ENCODE data around the gene FUT3.
"Not testable (repeated sequence)": the region's sequence is repeated elsewhere in the genome, so short reads cannot be mapped to it uniquely, and the experiment has no call there.

Gene FUT3

DNA sequence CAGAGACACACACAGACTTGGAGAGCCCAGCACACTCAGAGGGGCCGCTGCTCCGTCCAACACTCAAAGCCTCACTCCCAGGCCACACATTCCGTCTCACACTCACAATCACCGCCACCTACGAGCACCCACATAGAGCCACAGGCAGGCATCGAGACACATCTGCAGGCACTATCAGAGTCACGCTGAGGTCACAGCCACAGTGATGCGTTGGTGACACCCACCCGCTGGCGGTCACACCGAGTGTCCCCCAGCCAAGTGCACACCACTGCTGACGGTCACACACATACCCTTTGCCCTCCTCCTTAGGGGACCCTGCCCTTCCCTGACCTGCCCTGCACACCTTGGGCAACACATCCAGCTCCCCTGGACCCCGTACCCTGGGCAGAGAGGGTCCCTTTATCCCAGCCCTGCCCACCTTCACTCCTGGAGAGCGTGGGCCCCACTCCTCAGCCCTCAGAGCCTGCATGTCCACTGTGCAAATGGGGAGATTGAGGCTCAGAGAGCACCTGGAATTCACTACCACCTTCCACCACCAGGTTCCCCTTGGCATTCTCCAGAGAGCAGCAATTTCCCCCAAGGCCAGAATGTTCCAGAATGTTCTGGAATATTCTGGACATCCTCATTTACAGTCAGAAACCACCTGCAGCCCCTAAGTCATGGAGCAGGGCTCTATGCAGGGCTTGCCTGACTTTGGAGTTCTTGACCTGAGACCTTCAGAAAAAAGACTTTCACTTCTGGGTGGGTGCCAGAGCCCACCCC is 13.7 kb upstream of the FUT3 start:
- H3K27ac ChIP-seq (ENCODE audit: insufficient read depth, low read depth, low read length, poor library complexity, severe bottlenecking) = no peak overlapping the region
- H3K9me3 ChIP-seq (ENCODE audit: control insufficient read depth, low read length) = no peaks in the 10 kb centered on the region
- H3K27me3 ChIP-seq (ENCODE audit: control insufficient read depth, insufficient read depth, low read length, poor library complexity, severe bottlenecking) = no peaks in the 10 kb centered on the region
- no peak overlapping the region for H3K4me3 ChIP-seq (ENCODE audit: insufficient read depth, low read depth, low read length)
- H3K36me3 ChIP-seq (ENCODE audit: control insufficient read depth, insufficient read depth, low read length) = no peaks in the 10 kb centered on the region
- H3K4me1 ChIP-seq (ENCODE audit: control insufficient read depth, insufficient read depth, low read length) = no peaks in the 10 kb centered on the region
- 93% methylated on average over 14 of the region's 14 CpGs for WGBS, 2 experiments

DNA sequence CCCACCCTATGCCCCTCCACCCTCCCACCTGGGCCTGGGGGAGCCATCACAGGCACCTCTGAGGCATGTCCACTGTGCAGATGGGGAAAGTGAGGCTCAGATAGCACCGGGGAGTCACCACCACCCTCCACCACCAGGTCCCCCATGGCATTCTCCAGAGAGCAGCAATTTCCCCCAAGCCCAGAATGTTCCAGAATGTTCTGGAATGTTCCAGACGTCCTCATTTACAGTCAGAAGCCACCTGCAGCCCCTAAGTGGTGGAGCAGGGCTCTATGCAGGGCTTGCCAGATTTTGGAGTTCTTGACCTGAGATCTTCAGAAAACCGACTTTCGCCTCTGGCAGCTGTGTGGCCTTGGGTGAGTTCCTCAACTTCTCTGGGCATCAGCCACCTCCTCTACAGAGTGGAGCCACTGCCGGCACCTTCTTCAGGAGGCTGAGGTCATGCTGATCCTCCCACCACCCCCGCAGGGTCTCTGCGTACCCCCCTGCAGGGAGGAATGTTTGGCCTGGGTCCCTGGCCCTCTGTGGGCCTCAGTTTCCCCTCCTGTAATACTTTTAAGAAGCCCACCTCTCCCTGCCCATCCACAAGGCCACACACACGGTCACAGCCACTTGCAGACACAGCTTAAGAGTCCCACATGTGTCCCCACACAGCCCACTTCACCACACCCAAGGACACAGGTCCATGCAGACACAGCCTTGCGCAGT is 12.9 kb upstream of the FUT3 start:
- Histone ChIP-seq H3K27ac (ENCODE audit: insufficient read depth, low read depth, low read length, poor library complexity, severe bottlenecking) (no peak overlapping the region), H3K4me3 (ENCODE audit: insufficient read depth, low read depth, low read length) (no peak overlapping the region), H3K36me3 (ENCODE audit: control insufficient read depth, insufficient read depth, low read length) (no peaks in the 10 kb centered on the region), H3K27me3 (ENCODE audit: control insufficient read depth, insufficient read depth, low read length, poor library complexity, severe bottlenecking) (no peaks in the 10 kb centered on the region), H3K9me3 (ENCODE audit: control insufficient read depth, low read length) (no peaks in the 10 kb centered on the region), H3K4me1 (ENCODE audit: control insufficient read depth, insufficient read depth, low read length) (no peaks in the 10 kb centered on the region)
- WGBS, 2 experiments = 90 to 91% methylated on average over 9 of the region's 9 CpGs

DNA sequence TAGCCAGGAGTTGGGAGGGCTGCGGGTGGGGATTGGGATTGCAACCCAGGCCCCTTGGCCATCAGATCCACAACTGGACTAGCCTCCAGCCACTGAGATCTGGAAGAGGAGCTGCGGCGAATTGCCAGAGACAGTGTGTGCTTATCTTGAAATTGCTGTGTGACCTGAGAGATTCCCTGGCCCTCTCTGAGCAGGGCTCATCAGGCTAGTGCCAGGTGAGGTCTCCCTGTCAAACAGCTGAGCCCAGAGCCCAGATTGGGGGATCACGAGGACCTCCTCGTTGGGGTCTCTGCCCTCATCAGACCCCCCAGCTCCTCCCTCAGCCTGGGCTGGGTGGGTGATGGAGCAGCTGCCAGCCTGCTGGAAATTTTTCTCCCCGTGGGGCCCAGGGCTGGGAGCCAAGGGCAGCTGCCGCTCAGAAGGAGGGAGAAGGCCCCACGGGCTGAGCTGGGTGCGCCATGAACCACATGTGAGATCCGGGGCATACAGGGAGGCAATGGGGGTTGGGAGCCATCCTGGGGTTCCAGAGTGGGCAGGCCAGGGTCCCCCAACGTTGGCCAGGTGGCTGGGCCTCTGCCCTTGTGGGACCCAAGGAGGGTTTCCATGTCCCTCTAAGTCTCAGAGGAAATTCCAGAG is 11.9 kb upstream of the FUT3 start:
- Histone ChIP-seq H3K27me3 (ENCODE audit: control insufficient read depth, insufficient read depth, low read length, poor library complexity, severe bottlenecking) (no peaks in the 10 kb centered on the region), H3K4me3 (ENCODE audit: insufficient read depth, low read depth, low read length) (no peak overlapping the region), H3K9me3 (ENCODE audit: control insufficient read depth, low read length) (no peaks in the 10 kb centered on the region), H3K36me3 (ENCODE audit: control insufficient read depth, insufficient read depth, low read length) (no peaks in the 10 kb centered on the region), H3K27ac (ENCODE audit: insufficient read depth, low read depth, low read length, poor library complexity, severe bottlenecking) (no peak overlapping the region), H3K4me1 (ENCODE audit: control insufficient read depth, insufficient read depth, low read length) (no peaks in the 10 kb centered on the region)
- 88 to 91% methylated on average over 11 of the region's 11 CpGs for WGBS, 2 experiments

DNA sequence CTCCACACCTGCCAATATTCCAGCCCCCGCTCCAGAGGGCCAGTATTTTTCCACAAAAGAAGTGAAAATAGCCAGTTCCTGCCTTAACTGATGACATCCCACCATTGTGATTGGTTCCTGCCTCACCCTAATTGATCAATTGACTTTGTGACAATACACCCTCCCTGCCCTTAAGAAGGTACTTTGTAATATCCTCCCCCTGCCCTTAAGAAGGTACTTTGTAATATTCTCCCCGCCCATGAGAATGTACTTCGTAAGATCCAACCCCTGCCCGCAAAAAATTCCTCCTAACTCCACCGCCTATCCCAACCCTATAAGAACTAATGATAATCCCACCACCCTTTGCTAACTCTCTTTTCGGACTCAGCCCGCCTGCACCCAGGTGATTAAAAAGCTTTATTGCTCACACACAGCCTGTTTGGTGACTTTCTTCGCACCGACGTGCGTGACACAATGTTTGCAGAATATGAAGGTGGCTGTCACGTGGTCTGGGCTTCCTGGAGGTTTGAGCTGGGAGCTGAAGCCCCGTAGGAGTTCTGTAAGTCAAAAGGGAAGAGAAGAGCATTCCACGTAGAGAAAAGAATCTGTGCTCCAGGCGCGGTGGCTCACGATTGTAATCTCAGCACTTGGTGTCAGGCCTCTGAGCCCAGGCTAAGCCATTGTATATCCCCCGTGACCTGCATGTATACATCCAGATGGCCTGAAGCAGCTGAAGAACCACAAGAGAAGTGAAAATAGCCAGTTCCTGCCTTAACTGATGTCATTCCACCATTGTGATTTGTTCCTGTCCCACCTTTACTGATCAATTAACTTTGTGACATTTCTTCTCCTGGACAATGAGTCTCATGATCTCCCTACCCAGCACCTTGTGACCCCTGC is 6.2 kb upstream of the FUT3 start:
- Histone ChIP-seq H3K4me3 (ENCODE audit: insufficient read depth, low read depth, low read length) (no peak overlapping the region), H3K9me3 (ENCODE audit: control insufficient read depth, low read length) (no peaks in the 10 kb centered on the region), H3K4me1 (ENCODE audit: control insufficient read depth, insufficient read depth, low read length) (peaks cover 4% of the 10 kb centered on the region), H3K27me3 (ENCODE audit: control insufficient read depth, insufficient read depth, low read length, poor library complexity, severe bottlenecking) (no peaks in the 10 kb centered on the region), H3K36me3 (ENCODE audit: control insufficient read depth, insufficient read depth, low read length) (no peaks in the 10 kb centered on the region), H3K27ac (ENCODE audit: insufficient read depth, low read depth, low read length, poor library complexity, severe bottlenecking) (no peak overlapping the region)
- WGBS, 2 experiments = 91 to 92% methylated on average over 18 of the region's 18 CpGs

DNA sequence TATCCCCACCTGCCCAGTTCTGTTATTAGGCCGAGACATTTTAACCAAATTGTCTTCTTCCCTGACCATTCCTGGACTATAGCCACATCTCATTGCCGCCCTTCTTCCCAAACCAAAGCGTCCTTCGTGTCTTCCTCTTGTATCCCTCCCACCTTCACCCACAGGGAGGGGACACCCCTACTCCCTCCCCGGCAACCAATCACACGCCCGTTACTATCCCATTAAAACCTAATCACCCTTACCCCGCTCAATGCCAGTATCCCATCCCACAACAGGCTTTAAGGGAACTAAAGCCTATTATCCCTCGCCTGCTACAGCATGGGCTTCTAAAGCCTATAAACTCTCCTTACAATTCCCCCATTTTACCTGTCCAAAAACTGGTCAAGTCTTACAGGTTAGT is 3.9 kb upstream of the FUT3 start:
- not testable (repeated sequence) for H3K4me1 ChIP-seq (ENCODE audit: control insufficient read depth, insufficient read depth, low read length); H3K4me3 ChIP-seq (ENCODE audit: insufficient read depth, low read depth, low read length); H3K27ac ChIP-seq (ENCODE audit: insufficient read depth, low read depth, low read length, poor library complexity, severe bottlenecking); H3K27me3 ChIP-seq (ENCODE audit: control insufficient read depth, insufficient read depth, low read length, poor library complexity, severe bottlenecking); H3K9me3 ChIP-seq (ENCODE audit: control insufficient read depth, low read length); H3K36me3 ChIP-seq (ENCODE audit: control insufficient read depth, insufficient read depth, low read length)
- 75 to 82% methylated on average over 9 of the region's 9 CpGs for WGBS, 2 experiments

DNA sequence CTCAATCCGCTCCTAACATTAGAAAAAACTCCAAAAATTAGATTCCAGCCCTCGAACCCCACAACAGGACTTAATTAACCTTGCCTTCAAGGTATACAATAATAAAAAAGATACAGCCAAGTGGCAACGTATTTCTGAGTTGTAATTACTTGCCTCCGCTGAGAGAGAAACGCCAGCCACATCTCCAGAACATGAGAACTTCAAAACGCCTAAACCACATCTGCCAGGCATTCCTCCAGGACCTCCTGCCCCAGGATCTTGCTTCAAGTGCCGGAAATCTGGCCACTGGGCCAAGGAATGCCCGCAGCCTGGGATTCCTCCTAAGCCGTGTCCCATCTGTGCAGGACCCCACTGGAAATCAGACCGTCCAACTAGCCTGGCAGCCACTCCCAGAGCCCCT is 2.9 kb upstream of the FUT3 start:
- H3K27me3 ChIP-seq (ENCODE audit: control insufficient read depth, insufficient read depth, low read length, poor library complexity, severe bottlenecking); H3K9me3 ChIP-seq (ENCODE audit: control insufficient read depth, low read length); H3K4me1 ChIP-seq (ENCODE audit: control insufficient read depth, insufficient read depth, low read length); H3K27ac ChIP-seq (ENCODE audit: insufficient read depth, low read depth, low read length, poor library complexity, severe bottlenecking); H3K36me3 ChIP-seq (ENCODE audit: control insufficient read depth, insufficient read depth, low read length); H3K4me3 ChIP-seq (ENCODE audit: insufficient read depth, low read depth, low read length): not testable (repeated sequence)
- WGBS, 2 experiments = 93% methylated on average over 10 of the region's 10 CpGs

DNA sequence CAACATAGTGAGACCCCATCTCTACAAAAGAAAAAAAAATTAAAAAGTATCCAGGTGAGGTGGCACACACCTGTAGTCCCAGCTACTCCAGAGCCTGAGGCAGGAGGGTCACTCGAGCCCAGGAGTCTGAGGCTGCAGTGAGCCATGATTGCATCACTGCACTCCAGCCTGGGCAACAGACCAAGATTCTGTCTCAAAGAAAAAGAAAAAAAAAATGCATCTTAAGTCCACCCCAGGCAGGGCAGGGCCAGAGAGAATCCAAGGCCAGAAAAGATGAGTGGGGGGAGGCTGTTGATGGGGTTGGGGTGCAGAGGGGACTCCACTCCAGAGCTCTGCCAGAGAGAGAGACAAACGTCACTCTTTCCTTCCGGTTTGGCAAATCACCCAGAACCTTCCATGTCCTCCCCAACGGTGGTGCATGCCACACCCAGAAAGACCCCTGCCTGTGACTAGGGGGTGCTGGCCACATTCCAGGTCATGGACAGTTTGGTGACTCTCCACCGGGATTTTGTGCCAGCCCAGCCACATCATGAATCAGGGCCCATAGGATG is 431 bp downstream of the FUT3 start:
- peaks cover 2% of the 10 kb centered on the region for H3K4me1 ChIP-seq (ENCODE audit: control insufficient read depth, insufficient read depth, low read length)
- no peak overlapping the region for H3K4me3 ChIP-seq (ENCODE audit: insufficient read depth, low read depth, low read length)
- no peak overlapping the region for H3K27ac ChIP-seq (ENCODE audit: insufficient read depth, low read depth, low read length, poor library complexity, severe bottlenecking)
- no peaks in the 10 kb centered on the region for H3K27me3 ChIP-seq (ENCODE audit: control insufficient read depth, insufficient read depth, low read length, poor library complexity, severe bottlenecking)
- 82 to 90% methylated on average over 5 of the region's 5 CpGs for WGBS, 2 experiments
- H3K9me3 ChIP-seq (ENCODE audit: control insufficient read depth, low read length) = no peaks in the 10 kb centered on the region
- H3K36me3 ChIP-seq (ENCODE audit: control insufficient read depth, insufficient read depth, low read length) = no peaks in the 10 kb centered on the region

DNA sequence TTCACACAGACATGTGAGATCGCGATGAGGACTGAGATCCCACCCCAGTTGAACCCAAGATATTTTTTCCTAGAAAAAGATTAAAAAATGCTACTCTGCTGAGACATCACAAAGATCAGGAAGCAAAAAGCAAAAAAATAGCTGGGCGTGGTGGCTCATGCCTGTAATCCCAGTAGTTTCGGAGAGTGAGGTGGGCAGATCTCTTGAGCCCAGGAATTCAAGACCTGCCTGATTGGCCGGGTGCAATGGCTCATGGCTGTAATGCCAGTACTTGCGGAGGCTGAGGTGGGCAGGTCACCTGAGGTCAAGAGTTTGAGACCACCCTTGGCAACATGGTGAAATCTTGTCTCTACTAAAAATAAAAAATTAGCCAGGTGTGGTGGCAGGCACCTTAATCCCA is 1.1 kb downstream of the FUT3 start:
- Histone ChIP-seq H3K36me3 (ENCODE audit: control insufficient read depth, insufficient read depth, low read length) (no peaks in the 10 kb centered on the region), H3K9me3 (ENCODE audit: control insufficient read depth, low read length) (no peaks in the 10 kb centered on the region), H3K4me1 (ENCODE audit: control insufficient read depth, insufficient read depth, low read length) (no peaks in the 10 kb centered on the region), H3K27ac (ENCODE audit: insufficient read depth, low read depth, low read length, poor library complexity, severe bottlenecking) (no peak overlapping the region), H3K4me3 (ENCODE audit: insufficient read depth, low read depth, low read length) (no peak overlapping the region), H3K27me3 (ENCODE audit: control insufficient read depth, insufficient read depth, low read length, poor library complexity, severe bottlenecking) (no peaks in the 10 kb centered on the region)
- 89 to 91% methylated on average over 6 of the region's 6 CpGs for WGBS, 2 experiments

DNA sequence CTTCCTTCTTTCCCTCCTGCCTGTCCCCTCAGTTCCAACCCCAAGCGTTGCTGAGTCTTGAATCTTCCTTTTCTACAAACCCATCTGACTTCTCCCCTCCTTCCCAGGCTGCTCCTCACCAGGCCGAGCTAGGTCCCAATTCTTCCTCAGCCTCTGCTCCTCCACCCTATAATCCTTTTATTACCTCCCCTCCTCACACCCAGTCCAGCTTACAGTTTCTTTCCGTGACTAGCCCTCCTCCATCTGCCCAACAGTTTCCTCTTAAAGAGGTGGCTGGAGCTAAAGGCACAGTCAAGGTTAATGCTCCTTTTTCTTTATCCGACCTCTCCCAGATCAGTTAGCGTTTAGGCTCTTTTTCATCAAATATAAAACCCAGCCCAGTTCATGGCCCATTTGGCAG is 2.6 kb downstream of the FUT3 start:
- H3K9me3 ChIP-seq (ENCODE audit: control insufficient read depth, low read length); H3K4me1 ChIP-seq (ENCODE audit: control insufficient read depth, insufficient read depth, low read length); H3K27me3 ChIP-seq (ENCODE audit: control insufficient read depth, insufficient read depth, low read length, poor library complexity, severe bottlenecking); H3K36me3 ChIP-seq (ENCODE audit: control insufficient read depth, insufficient read depth, low read length); H3K4me3 ChIP-seq (ENCODE audit: insufficient read depth, low read depth, low read length); H3K27ac ChIP-seq (ENCODE audit: insufficient read depth, low read depth, low read length, poor library complexity, severe bottlenecking): not testable (repeated sequence)
- WGBS, 2 experiments = 88 to 91% methylated on average over 5 of the region's 5 CpGs
